Measurements from ENCODE around the gene STPG2. TPM values are rescaled to one million over a fixed set of nuclear protein-coding genes. Genes with fewer than 3 reads are reported as not detected.
"Not testable (repeated sequence)": the region's sequence is repeated elsewhere in the genome, so short reads cannot be mapped to it uniquely, and the experiment has no call there.

The STPG2 gene
- total RNA-seq, 4 donors from 2014 or later: 0.90 to 2.4 (median 1.5) TPM

DNA sequence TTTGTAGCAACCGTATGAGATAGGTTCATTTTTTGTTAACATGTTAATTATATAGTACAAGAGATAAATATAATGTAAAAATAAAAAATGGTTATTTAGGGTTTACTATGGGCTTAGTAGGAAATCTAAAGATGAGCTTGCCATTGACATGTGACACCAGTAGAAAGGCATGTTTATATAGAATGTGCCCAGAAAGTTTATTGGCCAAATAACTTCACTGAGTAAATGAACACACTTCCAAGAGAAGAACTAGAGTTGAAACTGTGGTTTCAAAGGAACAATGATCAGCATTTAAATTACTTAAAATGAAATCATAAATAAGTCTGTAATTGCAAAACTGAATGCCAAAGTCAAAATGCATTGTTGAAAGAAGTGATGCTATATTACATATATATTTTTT lies 503.3 kb downstream of the STPG2 start:
- no peak overlapping the region for H3K27ac ChIP-seq
- no peaks in the 10 kb centered on the region for H3K4me1 ChIP-seq
- no peak for TF ChIP-seq POLR2A (IDR thresholded peaks at IDR 0.05)
- TF ChIP-seq, protein P1, sequence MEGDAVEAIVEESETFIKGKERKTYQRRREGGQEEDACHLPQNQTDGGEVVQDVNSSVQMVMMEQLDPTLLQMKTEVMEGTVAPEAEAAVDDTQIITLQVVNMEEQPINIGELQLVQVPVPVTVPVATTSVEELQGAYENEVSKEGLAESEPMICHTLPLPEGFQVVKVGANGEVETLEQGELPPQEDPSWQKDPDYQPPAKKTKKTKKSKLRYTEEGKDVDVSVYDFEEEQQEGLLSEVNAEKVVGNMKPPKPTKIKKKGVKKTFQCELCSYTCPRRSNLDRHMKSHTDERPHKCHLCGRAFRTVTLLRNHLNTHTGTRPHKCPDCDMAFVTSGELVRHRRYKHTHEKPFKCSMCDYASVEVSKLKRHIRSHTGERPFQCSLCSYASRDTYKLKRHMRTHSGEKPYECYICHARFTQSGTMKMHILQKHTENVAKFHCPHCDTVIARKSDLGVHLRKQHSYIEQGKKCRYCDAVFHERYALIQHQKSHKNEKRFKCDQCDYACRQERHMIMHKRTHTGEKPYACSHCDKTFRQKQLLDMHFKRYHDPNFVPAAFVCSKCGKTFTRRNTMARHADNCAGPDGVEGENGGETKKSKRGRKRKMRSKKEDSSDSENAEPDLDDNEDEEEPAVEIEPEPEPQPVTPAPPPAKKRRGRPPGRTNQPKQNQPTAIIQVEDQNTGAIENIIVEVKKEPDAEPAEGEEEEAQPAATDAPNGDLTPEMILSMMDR (IDR thresholded peaks at IDR 0.05): no peak
- TF ChIP-seq EP300 (IDR thresholded peaks at IDR 0.05): no peak
- no peaks in the 10 kb centered on the region for H3K36me3 ChIP-seq
- DNase-seq (ENCODE audit: low spot score in 2 of 2): no peak
- 100% methylated on average over 1 of the region's 1 CpG for WGBS, 2 donors
- no peaks in the 10 kb centered on the region for H3K27me3 ChIP-seq
- H3K9me3 ChIP-seq: no peaks in the 10 kb centered on the region
- no peak overlapping the region for H3K4me3 ChIP-seq

DNA sequence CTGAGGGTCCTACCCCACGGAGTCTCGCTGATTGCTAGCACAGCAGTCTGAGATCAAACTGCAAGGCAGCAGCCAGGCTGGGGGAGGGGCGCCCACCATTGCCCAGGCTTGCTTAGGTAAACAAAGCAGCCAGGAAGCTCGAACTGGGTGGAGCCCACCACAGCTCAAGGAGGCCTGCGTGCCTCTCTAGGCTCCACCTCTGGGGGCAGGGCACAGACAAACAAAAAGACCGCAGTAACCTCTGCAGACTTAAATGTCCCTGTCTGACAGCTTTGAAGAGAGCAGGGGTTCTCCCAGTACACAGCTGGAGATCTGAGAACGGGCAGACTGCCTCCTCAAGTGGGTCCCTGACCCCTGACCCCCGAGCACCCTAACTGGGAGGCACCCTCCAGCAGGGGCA lies 509.4 kb downstream of the STPG2 start:
- H3K9me3 ChIP-seq; H3K27ac ChIP-seq; H3K4me1 ChIP-seq; H3K36me3 ChIP-seq; H3K4me3 ChIP-seq; DNase-seq (ENCODE audit: low spot score in 2 of 2); H3K27me3 ChIP-seq: not testable (repeated sequence)
- WGBS, 2 donors: 73 to 75% methylated on average over 6 to 7 of the region's 8 CpGs

GRCh38 chr4:97627750-97628149 lies 515.5 kb downstream of the STPG2 start:
- WGBS, 2 donors: 77 to 80% methylated on average over 4 of the region's 4 CpGs
- H3K27ac ChIP-seq: no peak overlapping the region
- no peaks in the 10 kb centered on the region for H3K27me3 ChIP-seq
- no peak for DNase-seq (ENCODE audit: low spot score in 2 of 2)
- TF ChIP-seq EP300 (IDR thresholded peaks at IDR 0.05) (no peak), POLR2A (IDR thresholded peaks at IDR 0.05) (no peak)
- TF ChIP-seq, protein P1 (IDR thresholded peaks at IDR 0.05): no peak
- no peaks in the 10 kb centered on the region for H3K36me3 ChIP-seq
- peaks cover 0 to 9% (median 0%) of the 10 kb centered on the region in 4 donors for H3K9me3 ChIP-seq
- no peaks in the 10 kb centered on the region for H3K4me1 ChIP-seq
- H3K4me3 ChIP-seq: no peak overlapping the region

DNA sequence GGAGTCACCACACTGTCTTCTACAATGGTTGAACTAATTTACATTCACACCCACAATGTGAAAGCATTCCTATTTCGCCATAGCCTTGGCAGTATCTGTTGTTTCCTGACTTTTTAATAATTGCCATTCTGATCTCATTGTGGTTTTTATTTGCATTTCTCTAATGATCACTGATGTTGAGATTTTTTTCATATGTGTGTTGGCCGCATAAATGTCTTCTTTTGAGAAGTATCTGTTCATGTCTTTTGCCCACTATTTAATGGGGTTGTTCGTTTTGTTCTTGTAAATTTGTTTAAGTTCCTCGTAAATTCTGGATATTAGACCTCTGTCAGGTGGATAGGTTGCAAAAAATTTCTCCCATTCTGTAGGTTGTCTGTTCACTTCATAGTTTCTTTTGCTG lies 519.1 kb downstream of the STPG2 start:
- WGBS, 2 donors: 93 to 95% methylated on average over 4 of the region's 4 CpGs
- no peaks in the 10 kb centered on the region for H3K36me3 ChIP-seq
- no peaks in the 10 kb centered on the region for H3K27me3 ChIP-seq
- no peak overlapping the region for H3K27ac ChIP-seq
- peaks cover 0 to 13% (median 2%) of the 10 kb centered on the region in 4 donors for H3K9me3 ChIP-seq
- H3K4me3 ChIP-seq: no peak overlapping the region
- H3K4me1 ChIP-seq: no peaks in the 10 kb centered on the region
- DNase-seq (ENCODE audit: low spot score in 2 of 2): no peak
- TF ChIP-seq, protein P1 (IDR thresholded peaks at IDR 0.05): no peak
- TF ChIP-seq EP300 (IDR thresholded peaks at IDR 0.05) (no peak), POLR2A (IDR thresholded peaks at IDR 0.05) (no peak)

- DNase-seq (ENCODE audit: low spot score in 2 of 2): no peak
- Histone ChIP-seq H3K36me3 (no peaks in the 10 kb centered on the region), H3K27me3 (no peaks in the 10 kb centered on the region), H3K4me3 (no peak overlapping the region), H3K27ac (no peak overlapping the region), H3K9me3 (no peaks in the 10 kb centered on the region), H3K4me1 (no peaks in the 10 kb centered on the region)
- TF ChIP-seq POLR2A (IDR thresholded peaks at IDR 0.05) (no peak), EP300 (IDR thresholded peaks at IDR 0.05) (no peak)
- TF ChIP-seq, protein P1 (IDR thresholded peaks at IDR 0.05): no peak
- WGBS, 2 donors: 13 to 14% methylated on average over 2 of the region's 2 CpGs
These were observed 537.3 kb downstream of the STPG2 start for GRCh38 chr4:97605932-97606331.

DNA sequence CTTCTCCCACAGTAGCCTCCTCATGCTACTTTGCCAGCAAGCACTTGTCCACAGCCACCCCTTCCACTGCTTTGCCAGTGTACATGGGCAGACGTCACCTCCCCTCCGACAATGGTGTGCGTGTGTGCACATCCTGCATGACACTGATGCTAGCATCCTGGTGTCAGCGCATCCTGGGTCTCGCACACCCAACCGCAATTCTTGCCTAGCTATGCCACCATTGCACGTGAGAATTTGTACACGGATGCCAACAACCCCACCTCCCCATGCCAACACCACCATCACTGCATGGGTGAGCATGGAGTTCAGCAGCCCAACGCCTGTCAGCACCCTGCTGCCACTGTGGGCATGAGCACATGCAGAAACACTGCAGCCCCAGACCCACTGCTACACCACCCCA lies 550.0 kb downstream of the STPG2 start:
- Histone ChIP-seq H3K9me3 (no peaks in the 10 kb centered on the region), H3K4me3 (no peak overlapping the region), H3K27me3 (no peaks in the 10 kb centered on the region), H3K36me3 (no peaks in the 10 kb centered on the region), H3K27ac (no peak overlapping the region), H3K4me1 (no peaks in the 10 kb centered on the region)
- no peak for TF ChIP-seq POLR2A (IDR thresholded peaks at IDR 0.05)
- TF ChIP-seq EP300 (IDR thresholded peaks at IDR 0.05): no peak
- TF ChIP-seq, protein P1 (IDR thresholded peaks at IDR 0.05): no peak
- DNase-seq (ENCODE audit: low spot score in 2 of 2): no peak
- 96% methylated on average over 9 of the region's 9 CpGs for WGBS, 2 donors
